GM18505 (cell line): ENCODE measurements around the gene PSG11.
"Not testable (repeated sequence)": the region's sequence is repeated elsewhere in the genome, so short reads cannot be mapped to it uniquely, and the experiment has no call there.

Experiments
- ATAC-seq: cut with Tn5 transposase; IDR thresholded peaks from one replicate; pipeline ENCODE4 v1.9.1; 2021; ENCODE audit not compliant: unreplicated experiment
- POLR2A ChIP-seq: IDR thresholded peaks from 4 replicates; pipeline ENCODE4 v1.6.1; 2011; ENCODE audit warnings: borderline replicate concordance; ENCODE audit not compliant: insufficient read depth, insufficient read length; ENCODE audit errors: extremely low read depth

The PSG11 gene

DNA sequence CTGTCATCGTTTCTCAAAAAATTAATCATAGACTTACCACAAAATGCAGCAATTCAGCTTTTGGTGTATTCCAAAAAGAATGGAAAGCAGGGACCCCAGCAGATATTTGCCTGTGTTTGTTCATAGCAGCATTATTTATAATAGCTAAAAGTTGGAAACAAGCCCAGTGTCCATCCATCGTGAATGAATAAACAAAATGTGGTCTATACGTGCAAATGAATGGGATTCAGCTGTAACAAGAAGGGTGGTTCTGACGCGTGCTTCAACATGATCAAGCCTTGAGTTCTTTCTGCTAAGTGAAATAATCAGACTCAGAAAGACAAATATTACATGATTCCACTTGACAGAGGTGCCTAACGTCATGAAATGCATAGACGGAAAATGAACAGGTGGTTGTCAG is 36.4 kb downstream of the PSG11 start:
- no peak for ATAC-seq
- no peak for TF ChIP-seq POLR2A

DNA sequence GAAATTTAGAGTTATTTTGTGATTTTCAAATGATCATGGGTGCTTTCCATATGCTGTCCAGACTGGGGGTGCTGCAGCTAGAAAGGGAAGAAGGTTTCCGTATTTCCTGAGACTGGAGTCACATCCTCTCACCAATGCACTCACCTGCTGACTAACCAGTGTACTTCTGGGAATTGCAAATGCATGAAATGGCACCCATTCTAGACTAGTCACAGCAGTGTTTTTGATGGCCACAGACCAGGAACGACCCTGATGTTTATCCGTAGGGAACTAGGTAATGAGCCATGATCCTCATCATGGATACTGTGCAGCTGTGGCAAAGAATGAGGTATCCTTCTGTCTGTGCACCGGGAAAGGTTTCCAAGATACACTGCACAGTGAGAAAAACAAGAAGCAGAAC is 37.1 kb downstream of the PSG11 start:
- not testable (repeated sequence) for ATAC-seq

DNA sequence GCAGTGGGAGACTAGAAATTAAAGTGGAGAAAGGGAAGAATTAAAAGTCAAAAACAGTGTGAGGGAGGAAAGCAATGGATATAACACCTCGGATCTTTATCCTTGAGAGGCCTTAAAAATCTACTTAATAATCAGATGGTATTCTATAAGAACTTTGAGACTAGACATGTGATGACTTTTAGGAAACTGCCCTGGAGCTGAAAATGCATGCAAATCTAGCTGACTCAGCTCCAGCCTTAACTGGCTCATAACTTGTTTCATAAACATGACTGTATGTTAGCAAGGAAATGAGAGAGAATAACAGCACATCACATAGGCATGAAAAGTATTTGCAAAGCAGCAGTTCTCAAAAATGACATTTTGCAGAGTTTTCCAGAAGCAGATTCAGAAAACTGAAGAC is 38.1 kb downstream of the PSG11 start:
- ATAC-seq, result not testable (repeated sequence)

DNA sequence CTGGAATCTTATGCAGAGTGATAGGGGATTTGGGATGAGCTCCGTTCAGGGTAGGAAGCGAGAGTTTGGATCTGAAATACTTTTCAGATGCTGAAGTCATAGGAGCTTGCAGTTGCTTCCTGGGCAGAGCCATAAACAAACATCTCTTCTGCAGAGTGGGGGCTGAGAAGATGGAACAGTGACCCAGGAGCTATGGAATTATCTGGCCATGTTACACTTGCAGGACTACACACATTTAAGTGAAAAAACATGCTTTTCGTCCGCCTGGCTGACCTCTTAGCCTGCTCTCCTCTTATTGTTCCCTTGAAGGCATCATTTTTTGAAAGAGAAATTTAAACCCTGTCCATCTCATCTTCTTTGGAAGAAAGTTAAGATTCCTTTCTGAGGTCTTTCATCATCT is 40.7 kb downstream of the PSG11 start:
- no peak for ATAC-seq

DNA sequence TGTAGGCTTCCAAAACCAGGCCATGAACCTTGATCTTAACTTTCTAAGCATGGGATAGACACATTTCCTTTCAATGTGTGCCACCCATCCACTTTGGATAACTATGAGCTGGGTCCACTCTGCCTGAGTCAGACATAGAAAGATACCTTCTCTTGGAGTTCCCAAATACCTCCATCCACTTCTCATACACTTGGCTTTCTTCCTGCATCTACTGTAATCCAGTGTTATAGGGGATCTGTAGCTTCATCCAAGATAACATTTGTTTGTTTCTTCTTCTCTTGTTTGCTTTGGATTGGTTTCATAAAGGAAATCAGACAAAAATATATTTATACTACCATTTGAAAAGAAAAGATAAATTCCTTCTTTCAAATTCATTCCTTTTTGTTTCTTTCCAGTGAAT is 44.2 kb downstream of the PSG11 start:
- ATAC-seq, result not testable (repeated sequence)

More for the DNA sequence above, 40.7 kb downstream of the PSG11 start:
- no peak for TF ChIP-seq POLR2A

DNA sequence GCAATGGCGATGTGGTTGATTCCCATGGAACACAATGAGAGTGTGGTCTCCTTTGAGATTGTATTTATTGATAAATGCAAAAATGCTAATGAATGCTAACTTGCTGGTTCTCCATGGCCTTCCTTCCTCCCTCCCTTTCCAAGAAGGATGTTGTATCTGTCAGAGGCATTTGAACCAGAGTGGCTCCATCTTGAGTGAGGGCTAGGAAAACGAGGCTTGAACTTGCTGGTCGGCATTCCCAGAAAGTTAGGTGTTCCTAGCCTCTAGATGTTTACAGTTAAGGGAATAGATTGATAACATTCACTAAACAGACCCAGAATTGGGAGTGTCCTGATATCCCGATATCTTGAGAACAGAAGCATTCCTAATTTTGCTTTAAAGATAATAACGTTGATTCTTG is 54.8 kb downstream of the PSG11 start:
- ATAC-seq, result not testable (repeated sequence)

DNA sequence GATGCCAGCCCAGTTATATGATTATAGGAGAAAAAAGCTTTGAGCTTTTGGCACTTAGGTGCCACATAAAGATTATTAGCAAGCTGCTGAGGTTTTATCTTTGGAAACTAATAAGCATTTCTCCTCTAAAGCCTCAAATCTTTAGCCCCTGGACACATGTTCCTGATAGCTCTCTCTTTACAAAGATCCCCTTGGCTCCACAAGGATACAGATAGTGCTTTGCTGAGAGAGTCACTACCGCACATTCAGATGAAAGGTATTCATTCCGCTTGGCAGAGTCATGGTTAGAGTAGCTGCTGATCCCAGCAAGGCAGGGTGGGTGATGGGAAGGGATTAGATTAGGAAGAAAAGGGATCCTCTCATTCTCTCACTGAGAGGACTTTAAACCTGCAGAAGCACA is 61.1 kb downstream of the PSG11 start:
- no peak for TF ChIP-seq POLR2A

DNA sequence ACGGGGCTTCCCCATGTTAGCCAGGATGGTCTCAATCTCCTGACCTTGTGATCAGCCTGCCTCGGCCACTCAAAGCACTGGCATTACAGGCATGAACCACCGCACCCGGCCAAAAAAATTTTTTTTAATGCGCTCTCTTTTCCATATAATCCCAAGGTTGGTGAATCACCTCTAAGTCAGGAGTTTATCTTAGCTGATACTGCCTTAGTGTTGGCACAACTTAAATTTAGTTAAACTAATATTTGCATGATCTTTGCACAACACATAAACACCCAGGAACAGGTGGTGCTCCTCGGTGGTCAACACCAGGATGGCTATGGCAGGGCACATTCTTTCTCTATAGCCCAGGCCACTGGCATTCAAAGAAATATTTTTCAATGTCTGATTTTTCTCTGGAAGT is 65.2 kb downstream of the PSG11 start:
- no peak for ATAC-seq
- TF ChIP-seq POLR2A, result no peak

More for the DNA sequence above, 61.1 kb downstream of the PSG11 start:
- no peak for ATAC-seq
